Fibroblast of pulmonary artery (primary cell): ENCODE data around the gene TAS2R40.
A peak's percentile ranks its signal among the peaks of the same experiment; 100 is the strongest.

Source experiments
- DNase-seq: peaks from one replicate; pipeline ENCODE4 v3.0.0-alpha.2; 2010; ENCODE audit warnings: low read depth
- H3K4me3 ChIP-seq: replicated peaks from 2 replicates; pipeline ENCODE4 v1.5.1; 2011; ENCODE audit warnings: low read depth, mild to moderate bottlenecking, control low read depth, low read length, moderate library complexity
- TF ChIP-seq, protein P1 (sequence below): IDR thresholded peaks from 2 replicates; pipeline ENCODE4 v1.5.1; 2011; ENCODE audit warnings: mild to moderate bottlenecking, control low read depth, low read length, inconsistent platforms; ENCODE audit errors: missing control alignments

TAS2R40 gene

DNA sequence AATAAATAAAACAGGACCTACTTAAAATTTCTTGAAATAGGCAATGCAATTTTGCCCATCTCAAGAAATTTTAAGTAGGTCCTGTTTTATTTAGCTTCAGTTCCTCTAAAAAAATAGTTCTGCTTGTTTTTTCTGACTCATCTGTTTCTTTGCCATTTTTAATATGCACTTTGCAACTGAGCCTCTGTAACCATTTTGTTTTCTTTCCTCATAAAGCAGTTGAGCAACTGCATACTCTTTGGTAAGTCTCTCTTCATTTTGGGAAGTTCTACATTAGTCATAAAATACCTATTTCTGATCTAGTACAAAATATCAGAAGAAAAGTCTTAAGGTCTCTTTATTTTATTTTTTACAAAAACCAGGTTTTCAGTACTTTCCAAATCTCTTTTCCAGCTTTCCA, 18.0 kb downstream of the TAS2R40 start:
- H3K4me3 ChIP-seq: no peak overlapping the region
- TF ChIP-seq, protein P1, sequence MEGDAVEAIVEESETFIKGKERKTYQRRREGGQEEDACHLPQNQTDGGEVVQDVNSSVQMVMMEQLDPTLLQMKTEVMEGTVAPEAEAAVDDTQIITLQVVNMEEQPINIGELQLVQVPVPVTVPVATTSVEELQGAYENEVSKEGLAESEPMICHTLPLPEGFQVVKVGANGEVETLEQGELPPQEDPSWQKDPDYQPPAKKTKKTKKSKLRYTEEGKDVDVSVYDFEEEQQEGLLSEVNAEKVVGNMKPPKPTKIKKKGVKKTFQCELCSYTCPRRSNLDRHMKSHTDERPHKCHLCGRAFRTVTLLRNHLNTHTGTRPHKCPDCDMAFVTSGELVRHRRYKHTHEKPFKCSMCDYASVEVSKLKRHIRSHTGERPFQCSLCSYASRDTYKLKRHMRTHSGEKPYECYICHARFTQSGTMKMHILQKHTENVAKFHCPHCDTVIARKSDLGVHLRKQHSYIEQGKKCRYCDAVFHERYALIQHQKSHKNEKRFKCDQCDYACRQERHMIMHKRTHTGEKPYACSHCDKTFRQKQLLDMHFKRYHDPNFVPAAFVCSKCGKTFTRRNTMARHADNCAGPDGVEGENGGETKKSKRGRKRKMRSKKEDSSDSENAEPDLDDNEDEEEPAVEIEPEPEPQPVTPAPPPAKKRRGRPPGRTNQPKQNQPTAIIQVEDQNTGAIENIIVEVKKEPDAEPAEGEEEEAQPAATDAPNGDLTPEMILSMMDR: no peak
- DNase-seq: peak; percentile 57

DNA sequence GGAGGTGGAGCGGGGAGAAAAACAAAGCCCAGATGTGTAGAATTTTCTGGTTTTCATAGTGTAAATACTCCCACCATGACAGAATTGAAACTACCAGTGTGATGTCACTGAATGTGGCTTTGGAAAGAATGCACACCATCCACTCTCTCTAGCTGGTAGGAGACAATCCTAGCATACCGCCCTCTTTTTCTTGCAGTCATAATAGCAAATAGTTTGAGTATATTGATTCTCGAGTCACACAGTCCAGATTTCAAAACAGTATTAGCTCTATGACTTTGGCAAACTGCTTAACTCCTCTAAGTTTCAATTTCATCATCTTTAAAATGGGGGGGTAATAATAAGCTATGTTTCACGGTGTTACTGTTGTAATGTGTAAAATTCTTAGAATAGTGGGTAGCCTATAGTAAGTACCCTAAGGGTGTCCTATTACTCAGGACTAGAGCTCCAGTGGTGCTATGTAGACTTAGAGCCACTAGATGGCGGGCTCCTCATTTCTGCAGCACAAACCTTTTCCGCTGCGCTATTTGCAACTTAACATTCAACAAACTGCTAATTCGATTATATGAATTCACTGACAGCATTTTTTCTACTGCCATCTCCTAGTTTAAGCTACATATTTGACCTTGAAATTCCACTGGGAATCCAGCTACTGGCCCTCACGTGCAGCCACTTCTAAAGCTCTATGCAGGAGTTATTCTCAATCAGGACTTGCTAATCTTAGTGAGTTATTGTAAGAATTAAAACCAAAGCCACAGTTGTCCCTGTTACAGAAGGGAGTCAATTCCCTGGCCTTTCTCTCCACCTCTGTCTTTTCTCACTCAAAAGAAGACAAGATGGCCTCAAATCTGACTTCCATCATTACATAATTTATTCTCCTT, 18.7 kb downstream of the TAS2R40 start:
- H3K4me3 ChIP-seq: no peak overlapping the region
- DNase-seq: peak; percentile 89
- TF ChIP-seq, protein P1: peak; percentile 92

DNA sequence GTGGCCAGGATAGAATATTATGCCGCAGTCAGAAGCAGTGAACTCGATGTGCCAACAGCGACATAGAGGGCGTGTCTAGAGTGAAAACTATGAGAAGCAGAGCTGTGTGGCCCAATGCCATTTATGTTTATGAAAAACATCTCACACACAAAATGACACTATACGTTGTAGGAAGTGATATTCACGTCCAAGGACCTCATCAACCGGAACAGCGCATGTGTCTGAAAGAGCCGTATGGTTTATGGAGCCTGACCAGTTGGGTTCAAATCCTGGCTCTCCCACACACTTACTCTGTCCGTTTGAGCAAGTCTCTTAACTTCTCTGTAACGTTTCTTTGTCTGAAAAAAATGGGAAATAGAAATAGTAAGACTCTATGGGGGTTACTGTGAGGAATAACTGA, 20.5 kb downstream of the TAS2R40 start:
- TF ChIP-seq, protein P1: no peak
- no peak for DNase-seq
- H3K4me3 ChIP-seq: no peak overlapping the region

DNA sequence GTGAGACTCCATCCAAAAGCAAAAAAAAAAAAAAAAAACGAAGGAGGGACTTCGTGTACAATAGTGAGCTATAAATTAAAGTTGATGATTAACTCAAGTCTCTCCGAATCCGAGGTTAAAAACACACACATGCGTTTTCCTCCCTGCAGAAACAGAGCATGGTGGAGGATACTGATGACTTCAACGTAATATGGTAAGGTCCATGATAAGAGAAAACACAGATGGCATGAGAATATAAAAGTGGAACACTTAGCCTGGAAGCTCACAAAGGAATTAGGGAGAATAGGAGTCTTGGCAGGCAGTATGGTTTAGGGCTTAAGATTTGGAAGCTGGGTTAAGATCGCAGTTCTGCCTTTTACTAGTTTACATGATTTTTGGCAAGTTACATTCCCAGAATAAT, 21.3 kb downstream of the TAS2R40 start:
- H3K4me3 ChIP-seq: no peak overlapping the region
- no peak for DNase-seq
- TF ChIP-seq, protein P1: no peak

DNA sequence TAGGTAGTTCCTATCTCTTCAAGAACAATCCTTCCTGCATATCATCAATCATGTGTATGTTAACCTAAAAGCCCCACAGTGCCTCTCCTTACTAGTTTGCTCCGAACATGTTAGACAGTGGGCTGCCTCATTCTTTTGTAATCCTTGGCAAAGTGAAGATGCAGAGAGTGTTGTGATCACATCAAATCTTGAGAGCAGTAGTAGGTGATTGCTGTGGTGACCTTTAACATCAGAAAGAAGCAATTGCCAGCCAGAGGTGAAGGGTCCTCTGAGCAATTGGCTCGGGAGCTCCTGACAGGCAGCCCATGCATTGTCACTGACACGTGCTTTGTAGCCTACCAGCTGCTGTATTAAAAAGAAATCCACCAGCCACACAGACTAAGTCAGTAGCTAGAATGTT, 21.8 kb downstream of the TAS2R40 start:
- TF ChIP-seq, protein P1: no peak
- no peak overlapping the region for H3K4me3 ChIP-seq
- DNase-seq: no peak

DNA sequence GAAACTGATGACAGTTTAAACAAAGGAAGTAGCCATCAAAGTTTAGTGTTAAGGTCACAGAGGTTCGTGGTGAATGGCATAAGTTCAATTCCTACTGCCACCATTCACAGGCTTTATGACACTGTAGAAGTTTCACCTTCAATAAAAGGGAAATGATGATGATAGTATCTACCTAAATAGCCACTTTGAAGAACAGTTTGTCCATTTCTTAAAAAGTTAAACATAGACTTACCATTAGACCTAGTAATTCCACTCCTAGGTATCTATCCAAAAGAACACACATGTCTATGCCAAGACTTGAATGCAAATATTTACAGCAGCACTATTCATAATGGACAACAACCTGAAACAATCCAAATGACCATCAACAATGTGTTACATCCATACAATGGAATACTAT, 22.5 kb downstream of the TAS2R40 start:
- no peak overlapping the region for H3K4me3 ChIP-seq
- DNase-seq: no peak
- TF ChIP-seq, protein P1: no peak

DNA sequence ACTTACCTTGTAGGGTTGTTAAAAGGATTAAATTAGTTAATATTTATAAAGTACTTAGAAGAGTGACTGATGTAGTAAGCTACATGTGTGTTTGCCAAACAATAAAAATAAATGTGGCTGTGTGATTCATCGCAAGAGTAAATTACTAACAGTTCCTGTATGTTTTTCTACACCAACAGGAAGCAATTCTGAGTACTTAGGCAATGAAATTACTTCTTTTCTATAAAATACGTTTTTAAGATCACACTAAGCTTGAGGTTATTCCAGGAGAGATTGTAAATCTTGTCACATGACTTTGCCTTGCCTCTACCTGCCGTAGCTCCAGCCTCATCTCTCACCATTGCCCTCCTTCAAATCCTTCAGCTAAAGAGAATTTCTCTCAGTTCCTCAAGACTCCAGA, 23.3 kb downstream of the TAS2R40 start:
- H3K4me3 ChIP-seq: no peak overlapping the region
- peak; percentile 44 for DNase-seq
- TF ChIP-seq, protein P1: no peak
